ENCODE measurements around the gene CDKN2AIP.

The CDKN2AIP gene

DNA sequence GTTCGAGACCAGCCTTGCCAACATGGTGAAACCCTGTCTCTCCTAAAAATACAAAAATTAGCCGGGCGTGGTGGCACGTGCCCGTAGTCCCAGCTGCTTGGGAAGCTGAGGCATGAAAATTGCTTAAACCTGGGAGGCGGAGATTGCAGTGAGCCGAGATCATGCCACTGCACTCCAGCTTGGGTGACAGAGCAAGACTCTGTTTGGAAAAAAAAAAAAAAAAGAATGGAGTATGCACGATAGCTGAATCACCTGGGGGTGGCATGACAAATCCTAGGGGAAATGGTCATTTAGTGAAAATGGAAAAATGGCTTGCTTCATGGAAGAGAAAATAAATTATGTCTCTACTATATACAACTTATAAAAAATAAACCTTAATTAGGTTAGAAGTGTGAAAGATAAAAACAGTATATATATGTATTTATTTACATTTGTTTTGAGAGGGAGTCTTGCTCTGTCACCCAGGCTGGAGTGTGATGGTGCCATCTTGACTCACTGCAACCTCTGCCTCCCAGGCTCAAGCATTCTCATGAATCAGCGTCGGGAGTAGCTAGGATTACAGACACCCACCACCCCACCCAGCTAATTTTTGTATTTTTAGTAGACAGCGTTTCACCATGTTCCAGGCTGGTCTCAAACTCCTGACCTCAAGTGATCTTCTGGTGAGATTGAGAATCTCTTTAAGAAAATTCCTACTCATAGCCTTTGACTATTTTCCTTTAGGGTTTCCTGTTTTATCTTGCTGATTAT, 41.1 kb downstream of the CDKN2AIP start:
- no peak for FAIRE-seq
- DNase-seq (ENCODE audit: insufficient read length, low spot score) = no peak

GRCh38 chr4:183492791-183493222, 48.4 kb downstream of the CDKN2AIP start:
- peak; percentile 50 for DNase-seq (ENCODE audit: insufficient read length, low spot score)
- FAIRE-seq = peak; percentile 84

DNA sequence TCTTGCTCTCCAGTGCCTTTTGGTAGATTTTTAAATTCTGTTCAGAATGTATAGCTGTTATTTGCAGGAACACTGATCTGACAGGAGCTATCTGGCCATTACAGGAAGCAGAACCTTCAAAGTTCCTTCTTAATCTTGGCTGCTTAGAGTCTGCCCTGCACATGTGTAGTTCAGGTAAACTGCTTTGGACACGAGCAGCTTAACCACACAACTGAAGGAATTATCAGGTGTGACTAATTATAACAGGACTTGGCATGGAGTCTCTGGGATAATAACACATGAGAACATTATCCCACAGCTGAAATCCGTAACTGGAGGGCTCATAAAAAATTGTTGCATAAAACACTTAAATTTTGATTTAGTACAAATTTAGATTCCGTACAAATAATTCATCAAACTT, 48.8 kb downstream of the CDKN2AIP start:
- FAIRE-seq (no peak), DNase-seq (ENCODE audit: insufficient read length, low spot score) (no peak)

DNA sequence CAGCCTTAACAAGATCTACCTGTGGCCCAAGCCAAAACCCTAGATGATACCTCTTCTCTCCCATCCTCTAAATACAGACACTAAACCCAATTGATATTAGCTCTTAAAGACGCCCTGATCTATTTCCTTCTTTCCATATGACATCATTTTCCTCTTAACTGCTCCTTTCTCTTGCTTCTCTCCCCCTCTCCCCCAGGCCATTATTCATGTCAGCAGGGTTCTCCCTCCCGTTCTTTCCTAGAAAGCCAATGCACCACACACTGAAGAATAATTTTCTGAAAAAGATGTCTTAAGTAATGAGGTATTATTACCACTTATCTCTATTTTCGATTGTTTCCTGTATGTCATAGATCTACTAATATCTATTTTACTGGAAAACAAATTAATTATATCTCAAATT, 50.7 kb downstream of the CDKN2AIP start:
- DNase-seq (ENCODE audit: insufficient read length, low spot score) (no peak), FAIRE-seq (no peak)

Measured in HTR-8/SVneo (cell line).